Brain pericyte (primary cell): ENCODE results near the gene ODAD4.

ENCODE experiments used
- DNase-seq: peaks from one replicate; pipeline ENCODE4 v3.0.0-alpha.2; 2012; ENCODE audit warnings: low read depth, low spot score

Gene ODAD4, protein sequence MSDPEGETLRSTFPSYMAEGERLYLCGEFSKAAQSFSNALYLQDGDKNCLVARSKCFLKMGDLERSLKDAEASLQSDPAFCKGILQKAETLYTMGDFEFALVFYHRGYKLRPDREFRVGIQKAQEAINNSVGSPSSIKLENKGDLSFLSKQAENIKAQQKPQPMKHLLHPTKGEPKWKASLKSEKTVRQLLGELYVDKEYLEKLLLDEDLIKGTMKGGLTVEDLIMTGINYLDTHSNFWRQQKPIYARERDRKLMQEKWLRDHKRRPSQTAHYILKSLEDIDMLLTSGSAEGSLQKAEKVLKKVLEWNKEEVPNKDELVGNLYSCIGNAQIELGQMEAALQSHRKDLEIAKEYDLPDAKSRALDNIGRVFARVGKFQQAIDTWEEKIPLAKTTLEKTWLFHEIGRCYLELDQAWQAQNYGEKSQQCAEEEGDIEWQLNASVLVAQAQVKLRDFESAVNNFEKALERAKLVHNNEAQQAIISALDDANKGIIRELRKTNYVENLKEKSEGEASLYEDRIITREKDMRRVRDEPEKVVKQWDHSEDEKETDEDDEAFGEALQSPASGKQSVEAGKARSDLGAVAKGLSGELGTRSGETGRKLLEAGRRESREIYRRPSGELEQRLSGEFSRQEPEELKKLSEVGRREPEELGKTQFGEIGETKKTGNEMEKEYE

DNA sequence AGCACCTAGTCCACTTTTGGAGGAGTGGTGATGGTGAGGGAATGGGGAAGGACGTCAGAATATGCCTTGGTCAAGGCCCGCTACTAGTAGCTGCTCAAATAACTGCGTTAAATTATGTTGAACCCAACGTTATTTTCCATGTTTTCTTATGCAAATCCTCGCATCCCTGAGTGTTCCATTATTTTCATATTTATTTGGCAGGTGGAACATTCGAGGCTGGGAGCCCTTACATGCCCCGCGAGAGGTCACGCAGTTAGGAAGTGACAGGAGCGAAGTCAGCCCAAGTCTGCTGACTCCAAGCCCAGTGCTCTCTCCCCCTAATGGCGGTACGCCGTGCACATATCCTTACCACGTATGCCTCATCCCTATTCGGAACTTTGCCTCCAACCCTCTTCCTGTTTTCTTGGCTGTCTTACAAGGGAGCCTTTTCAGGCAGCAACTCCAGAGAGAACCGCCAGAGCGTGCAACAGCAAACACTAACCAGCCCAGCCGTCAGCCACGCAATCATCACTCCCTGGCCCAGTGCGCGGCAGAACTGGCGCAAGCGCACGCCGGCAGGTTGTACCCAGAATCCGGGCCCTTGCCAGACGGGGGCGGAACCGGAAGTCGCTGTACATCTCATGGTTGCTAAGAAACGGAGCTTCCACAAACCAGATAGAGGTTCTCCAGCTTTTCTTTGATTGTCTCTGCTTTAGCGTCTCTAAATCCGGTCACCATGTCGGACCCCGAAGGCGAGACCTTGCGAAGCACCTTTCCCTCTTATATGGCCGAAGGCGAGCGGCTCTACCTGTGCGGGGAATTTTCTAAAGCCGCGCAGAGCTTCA is at the start of gene ODAD4:
TSS of gene ODAD4 (plus strand) at position 609 of the 824 bp plus-strand sequence. CDS start at position 716, 107 bp downstream.
- peak; percentile 89 for DNase-seq

DNA sequence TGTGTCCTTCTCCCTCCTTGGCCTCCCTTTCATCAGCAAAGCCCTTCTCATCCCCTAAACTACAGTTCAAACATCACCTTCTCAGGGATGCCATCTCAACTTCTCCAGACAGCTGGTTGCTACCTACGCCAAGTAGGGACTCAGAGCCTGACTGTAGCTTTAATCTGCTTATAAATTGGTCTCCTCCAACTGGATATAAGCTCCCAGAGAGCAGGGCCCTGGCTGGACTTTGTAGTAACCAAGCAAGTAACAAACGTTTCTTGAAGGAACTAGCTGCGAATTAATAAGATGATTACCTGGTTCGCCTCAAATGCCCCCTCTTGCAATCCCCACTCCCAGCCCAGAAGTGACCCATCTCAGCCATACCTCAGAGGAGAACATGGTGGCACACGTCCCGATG is 47.7 kb upstream of the ODAD4 start:
- DNase-seq: no peak

DNA sequence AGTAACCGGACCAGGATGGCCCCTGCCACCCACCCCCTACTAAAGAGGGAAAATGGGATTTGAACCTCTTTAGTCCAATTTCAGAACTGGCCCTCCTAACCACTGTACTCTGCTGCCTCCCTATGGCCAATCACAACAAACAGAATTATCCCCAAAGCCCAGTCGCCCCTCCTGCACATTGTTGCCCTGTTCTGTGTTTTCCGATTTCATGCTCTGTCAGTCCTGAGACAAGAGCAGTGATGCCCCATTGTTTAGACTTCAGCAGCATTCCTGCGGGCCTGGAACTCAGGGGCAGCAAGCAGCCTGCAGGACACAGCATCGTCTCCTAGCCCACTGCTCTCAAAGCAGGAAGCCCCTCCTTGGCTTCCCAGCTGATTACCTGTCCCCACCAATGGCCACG is 44.7 kb upstream of the ODAD4 start:
- DNase-seq: no peak

DNA sequence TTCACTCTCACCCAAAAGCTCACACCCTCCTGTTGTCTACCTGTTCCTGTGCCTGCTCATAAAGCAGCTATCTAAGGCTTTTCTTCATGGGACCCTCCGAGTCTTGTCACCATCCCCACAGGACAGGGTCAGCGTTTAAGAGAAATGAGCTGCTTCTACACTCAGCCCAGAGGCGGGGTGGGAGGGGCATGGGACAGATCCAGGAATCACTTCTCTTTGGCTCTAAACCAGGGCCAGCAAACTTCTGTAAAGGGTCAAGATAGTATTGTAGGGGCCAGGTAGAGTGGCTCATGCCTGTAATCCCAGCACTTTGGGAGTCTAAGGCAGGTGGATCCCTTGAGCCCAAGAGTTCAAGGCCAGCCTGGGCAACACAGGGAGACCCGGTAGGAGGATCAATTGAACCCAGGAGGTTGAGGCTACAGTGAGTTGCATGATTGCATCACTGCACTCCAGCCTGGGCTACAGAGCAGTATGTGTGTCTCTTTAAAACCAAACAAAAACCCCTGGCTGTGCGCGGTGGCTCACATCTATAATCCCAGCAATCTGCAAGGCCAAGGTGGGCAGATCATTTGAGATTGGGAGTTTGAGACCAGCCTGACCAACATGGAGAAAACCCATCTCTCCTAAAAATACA is 42.0 kb upstream of the ODAD4 start:
- no peak for DNase-seq

DNA sequence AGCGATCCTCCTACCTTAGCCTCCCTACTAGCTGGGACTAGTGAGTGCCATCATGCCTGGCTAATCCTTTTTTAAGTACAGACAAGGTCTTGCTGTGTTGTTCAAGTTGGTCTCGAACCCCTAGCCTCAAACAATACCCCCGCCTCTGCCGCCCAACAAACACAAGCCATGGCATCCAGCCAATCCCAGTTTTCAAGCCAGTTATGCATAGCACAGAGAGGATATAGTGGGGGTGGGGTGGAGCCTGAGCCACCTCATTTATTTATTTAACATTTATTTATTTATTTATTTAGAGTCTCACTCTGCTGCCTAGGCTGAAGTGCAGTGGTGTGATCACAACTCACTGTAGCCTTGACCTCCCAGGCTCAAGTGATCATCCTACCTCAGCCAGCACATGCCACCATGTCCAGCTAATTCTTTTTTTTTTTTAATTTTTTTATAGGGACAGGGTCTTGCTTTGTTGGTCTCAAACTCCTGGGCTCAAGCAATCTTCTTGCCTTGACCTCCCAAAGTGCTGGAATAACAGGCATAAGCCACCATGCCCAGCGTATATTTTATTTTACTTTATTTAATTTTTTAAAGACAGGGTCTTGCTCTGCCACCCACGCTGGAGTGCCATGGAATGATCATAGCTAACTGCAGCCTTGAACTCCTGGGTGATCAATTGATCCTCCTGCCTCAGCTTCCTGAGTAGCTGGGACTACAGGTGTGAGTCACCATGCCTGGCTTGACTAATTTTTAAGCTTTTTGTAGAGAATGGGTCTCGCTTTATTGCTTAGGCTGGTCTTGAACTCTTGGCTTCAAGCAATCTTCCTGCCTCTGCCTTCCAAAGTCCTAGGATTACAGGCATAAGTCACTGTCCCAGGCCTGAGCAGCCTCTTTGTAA is 39.0 kb upstream of the ODAD4 start:
- no peak for DNase-seq

DNA sequence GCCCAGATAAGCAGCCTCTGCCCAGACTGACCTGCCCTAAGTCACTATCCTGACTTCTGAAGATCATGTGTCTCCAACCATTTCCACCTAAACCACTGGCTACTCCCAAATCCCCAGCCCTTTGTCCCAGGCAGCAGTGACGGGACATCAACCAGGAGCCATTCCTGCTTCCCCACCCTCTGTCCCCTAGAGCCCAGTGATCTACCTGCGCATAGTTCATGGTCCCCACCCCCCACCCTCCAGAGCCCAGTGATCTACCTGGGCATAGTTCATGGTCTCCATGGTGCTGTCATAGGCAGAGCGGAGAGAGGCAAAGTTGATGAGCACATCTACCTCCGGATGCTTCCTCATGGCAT is 38.4 kb upstream of the ODAD4 start:
- no peak for DNase-seq

DNA sequence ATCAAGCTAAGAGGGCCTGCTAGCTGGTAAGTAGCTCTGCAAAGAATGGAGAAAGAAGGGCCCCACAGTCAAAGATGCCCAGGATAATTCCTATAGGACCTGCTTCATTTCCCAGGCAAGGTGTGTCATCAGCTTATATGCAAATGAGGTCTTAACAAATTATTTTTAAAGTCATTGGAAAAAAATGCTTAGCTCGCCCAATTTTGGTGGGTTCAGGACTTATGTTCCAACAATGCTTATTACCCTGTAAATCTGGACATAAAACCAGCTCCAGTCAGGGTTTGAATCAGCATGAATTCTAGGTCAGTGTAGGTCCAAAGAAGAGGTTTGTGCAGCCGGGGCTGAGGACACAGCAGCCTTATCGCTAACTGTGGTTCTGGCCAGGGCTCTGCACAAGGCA is 37.0 kb upstream of the ODAD4 start:
- DNase-seq: no peak

DNA sequence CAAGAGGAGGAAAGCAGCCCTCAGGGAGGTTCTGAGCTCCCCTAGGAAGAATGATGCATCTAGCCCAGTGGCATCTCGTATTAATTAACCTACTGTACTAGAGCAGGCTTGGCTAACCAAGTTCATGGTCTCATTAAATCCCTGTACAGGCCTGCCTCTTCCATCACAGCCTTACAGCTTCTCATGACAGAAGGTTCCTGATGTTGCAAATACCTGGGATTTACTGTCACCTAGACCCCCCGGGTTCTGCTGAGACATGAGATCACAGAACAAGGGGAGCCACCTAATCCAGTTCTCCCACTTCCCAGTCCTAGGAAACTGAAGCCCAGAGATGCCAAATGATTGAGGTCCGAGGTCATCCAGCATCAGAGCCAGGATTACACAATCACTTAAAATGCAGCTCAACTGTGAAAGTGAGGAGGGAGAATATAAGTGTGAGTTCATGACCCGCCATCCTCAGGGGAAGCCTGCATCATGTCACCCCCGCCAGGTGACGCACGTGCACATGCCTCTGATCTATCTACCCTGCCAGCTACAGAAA is 35.6 kb upstream of the ODAD4 start:
- DNase-seq: peak; percentile 78

DNA sequence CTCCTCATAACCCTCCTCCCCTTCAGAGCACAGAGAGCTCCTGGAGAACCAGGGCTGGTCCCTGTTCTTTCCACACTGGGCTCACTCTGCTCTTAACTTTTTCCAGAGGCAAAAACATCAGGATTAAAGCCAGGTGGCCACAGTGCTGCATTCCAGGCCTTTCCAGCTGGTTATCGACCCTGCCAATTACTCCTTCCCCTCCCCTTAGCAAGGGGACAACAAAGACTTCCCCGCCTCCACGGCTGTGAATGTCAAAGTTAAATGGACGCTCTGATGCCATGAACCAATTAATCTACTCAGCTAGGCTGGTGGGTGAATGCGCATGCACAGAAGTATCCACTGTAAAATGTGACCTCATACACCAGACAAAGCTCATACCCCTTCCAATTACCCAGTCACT is 34.8 kb upstream of the ODAD4 start:
- no peak for DNase-seq

DNA sequence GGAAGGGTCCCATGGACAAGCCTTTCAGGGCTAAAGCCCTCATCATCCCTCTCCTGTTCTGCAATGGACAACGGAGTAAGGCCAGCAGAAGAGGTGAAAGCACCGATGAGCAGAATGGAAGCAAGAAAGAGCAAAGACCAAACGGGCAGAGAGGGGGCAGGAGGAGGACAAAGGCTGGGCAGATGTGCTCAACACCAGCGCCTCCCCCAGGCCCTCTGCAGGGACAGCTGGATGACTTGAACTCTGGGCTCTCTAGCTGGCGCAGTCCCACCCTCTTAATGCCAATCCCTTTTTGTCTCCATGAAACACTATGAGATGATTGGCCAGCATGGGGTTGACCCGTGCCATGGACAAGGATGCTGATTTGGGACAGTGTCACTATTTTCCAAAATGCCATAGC is 33.7 kb upstream of the ODAD4 start:
- DNase-seq: no peak

DNA sequence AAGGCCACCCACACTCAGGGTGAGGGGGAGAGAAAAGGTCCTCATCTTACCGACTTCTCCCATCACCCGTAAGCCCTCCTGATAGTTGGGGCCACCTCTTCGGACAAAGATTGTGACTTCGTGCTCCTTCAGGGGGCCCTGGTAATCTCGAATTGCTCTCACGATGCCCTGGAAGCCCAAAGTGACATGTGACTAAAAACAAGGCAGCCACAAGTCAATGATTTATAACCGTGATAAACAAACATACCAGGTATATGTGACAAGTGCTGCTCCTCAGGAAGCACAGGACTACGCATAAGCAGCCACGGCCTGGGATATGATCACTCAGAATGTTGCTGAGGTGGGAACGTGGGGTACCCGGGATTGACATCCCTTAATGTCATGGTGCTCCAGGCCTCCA is 28.8 kb upstream of the ODAD4 start:
- DNase-seq: no peak

DNA sequence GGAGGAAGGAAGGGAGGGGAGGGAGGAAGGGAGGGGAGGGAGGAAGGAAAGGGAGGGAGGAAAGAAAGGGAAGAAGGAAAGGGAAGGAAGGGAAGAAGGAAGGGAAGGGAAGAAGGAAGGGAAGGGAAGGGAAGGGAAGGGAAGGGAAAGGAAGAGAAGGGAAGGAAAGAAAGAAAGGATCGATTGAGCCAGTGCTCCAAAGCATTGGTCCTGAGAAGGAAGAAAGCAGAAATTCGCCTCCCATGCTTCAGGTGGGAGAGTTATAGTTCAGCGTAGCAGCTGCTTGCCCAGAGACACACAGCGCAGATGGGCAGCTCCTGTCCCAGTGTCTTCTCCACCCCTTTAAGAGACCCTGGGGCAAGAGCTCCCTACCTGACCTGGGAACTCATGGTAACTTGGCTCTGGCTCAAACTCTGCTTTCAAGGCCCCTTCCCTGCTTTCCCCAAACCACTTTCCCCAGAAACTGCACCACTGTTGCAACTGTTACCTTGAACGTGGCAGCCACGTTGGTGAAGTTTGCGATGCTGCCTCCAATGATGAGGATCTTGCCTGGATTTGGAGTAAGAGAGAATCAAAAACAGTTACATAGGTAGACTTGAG is 26.1 kb upstream of the ODAD4 start:
- no peak for DNase-seq

DNA sequence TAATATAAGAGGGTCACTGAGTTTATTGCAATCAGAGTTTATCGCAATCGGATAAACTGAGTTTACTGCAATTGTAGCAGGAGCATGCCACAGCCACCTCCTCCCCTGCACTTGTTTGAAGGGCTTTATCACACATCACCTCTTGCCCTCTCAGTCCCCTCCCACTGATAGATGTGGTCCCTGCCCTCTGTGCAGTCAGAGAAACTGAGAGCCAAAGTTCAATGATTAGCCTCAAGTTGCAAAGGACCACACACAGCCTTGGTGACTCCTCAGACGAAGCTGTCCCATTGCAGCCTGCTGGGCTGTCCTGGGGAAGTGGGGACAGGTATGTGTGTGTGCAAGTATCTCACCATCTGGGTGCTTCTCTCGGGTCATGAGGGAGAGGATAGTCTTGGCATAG is 25.2 kb upstream of the ODAD4 start:
- no peak for DNase-seq

DNA sequence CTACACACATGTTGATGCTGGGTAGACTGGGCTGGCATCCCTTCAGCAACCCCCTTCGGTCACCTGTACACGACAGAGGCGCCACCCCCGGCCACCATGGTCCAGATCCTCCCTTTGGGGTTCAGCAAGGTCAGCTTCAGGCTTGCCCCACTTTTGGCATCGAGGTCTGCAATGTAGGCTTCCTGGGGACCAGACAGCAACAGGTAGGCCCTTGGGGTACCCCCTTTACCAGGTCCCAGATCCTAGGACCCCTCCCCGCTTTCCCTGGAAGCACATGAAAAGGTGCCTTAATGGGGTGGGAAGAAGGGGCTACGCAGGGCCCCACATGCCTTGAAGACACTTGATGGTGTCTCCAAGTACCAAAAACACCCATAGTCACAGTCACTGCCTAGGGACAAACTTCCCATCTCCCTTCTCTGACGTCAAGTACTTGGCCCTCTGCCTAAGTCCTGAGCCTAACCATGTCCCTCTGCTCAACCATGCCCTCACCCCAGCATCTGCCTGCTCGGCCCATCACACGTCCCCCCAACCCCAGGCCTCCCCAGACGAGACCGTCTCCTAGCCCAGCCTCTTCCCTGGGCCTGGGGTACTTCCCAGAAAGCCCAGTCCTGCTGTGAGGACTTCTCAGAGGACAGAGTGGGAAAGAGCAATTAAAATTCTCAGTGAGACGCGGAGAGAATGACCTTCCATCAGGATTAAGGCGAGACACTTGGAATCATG is 23.8 kb upstream of the ODAD4 start:
- no peak for DNase-seq

DNA sequence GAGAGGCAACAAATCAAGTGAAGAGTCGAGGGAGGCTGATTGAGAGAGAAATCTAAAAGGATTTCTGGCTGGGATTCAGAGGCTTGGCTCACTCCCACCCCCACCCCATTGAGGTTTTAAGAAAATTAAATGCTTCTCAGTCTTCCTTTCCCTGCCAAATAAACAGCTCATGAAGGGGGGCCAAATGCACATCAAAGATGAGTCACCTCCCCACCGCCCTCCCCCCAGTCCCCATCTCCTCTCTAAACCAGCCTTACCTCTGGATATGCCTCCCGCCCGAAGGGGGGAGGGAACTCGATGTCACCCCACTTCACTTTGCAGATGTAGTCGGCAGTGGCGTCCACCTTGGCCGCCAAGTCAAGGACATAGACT is 23.2 kb upstream of the ODAD4 start:
- no peak for DNase-seq

DNA sequence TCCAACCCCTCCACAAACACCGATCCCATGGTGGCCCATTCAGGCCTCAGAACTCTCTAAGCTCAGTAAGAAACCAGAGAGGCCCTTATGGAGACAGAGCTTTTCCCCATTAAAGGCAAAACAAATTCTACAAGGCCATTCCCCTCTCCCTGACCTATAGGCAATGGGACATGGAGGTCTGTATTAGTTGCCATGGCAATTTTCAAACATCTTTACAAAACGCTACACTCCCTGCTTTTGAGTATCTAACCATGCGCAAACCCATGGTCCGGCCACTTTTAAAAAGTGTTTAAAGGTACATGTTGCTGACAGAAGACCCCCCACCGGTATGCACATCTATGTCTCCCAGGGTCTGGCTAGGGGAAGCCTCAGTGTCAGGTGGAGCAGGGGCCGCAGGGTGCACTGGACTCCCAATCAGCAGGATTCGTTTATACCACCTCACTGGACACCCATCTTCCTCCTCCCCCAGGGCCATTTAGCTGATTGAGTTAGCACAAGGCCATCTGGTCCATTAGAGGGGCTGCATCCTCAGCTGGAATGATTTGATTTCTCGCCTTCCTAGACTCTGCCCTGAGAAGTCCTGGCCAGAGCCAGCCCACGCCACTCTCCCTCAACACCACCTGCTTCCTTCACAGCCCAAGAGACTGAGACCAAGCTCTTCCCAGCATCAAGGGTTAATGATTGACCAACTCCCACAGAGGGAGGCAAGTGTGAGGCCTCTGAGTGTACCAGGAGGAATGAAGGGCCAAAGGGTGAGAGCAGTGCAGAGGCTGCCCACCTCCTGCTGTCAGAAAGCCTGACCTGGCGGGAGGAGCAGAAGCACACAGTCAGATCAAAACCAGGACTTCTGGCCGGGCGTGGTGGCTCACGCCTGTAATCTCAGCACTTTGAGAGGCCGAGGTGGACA is 22.5 kb upstream of the ODAD4 start:
- no peak for DNase-seq

DNA sequence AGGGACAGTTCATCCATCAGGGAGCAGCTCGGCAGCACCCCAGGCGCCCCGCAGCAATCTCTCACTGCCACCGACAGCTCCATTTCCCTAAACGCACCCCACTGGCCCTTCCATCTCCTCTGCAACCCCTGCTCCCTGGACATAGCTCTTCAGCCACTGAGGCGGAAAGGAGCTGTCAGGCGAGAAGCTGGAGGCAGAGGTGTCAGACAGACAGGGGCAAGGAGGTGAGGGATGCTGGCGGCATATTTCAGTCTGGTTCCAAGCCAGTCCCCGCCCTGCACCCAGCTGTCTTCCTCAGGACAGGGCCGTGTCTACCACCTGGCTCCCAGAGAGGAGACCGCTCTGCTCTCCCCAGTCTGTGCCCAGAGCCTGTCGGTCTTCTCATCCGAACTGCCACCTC is 21.3 kb upstream of the ODAD4 start:
- no peak for DNase-seq

DNA sequence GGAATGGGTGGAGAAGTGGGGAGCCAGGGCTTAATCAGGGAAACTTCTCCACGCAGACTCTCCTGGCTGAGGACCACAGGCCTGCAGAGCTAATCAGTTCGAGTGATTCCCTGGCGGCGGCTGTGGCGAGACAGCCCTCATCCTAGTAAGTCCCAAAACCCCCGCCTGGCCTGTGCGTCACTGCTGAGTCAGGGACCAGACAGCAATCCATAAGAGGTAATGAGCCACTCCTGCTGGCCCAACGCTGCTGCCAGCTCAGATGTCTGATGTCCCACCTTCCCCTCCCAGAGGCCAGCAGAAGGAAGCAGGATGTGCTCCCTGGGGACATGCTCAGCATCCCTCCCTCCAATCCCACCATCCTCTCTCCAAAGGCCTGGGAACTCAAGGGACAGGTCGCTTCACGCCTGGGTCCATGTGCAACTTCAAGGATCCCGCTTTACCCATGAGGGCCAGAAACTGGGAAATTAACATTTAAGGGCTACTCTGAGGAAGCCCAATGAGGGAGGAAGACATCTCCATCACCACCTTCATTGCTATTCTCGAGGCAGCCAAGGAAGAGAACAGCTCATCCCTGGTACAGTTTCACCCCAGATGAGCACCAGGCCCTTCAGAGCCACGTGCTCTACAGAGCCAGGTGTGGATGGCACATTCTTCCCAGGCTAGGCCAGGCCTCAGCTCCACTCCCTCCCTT is 19.6 kb upstream of the ODAD4 start:
- no peak for DNase-seq
